GM10266 (cell line): ENCODE results near the gene TMCO4.

Experiments
- DNase-seq: peaks from one replicate; pipeline ENCODE4 v3.0.0; 2012; ENCODE audit errors: extremely low spot score
- CTCF ChIP-seq: IDR thresholded peaks from 2 replicates; pipeline ENCODE4 v1.5.1; 2012; ENCODE audit warnings: mild to moderate bottlenecking, low read depth; ENCODE audit not compliant: control insufficient read depth, insufficient read depth; ENCODE audit errors: missing control alignments

TMCO4 gene

GRCh38 chr1:19774180-19774785 is 25.4 kb downstream of the TMCO4 start:
- DNase-seq: no peak
- no peak for TF ChIP-seq CTCF

GRCh38 chr1:19773485-19773884 is 26.2 kb downstream of the TMCO4 start:
- DNase-seq: no peak
- no peak for TF ChIP-seq CTCF

- no peak for TF ChIP-seq CTCF
- no peak for DNase-seq
Observed at GRCh38 chr1:19772053-19772452, 27.7 kb downstream of the TMCO4 start.

GRCh38 chr1:19771350-19771749 is 28.4 kb downstream of the TMCO4 start:
- TF ChIP-seq CTCF: no peak
- no peak for DNase-seq

GRCh38 chr1:19770436-19771190 is 29.1 kb downstream of the TMCO4 start:
- DNase-seq: no peak
- no peak for TF ChIP-seq CTCF

GRCh38 chr1:19769211-19769932 is 30.3 kb downstream of the TMCO4 start:
- no peak for DNase-seq
- TF ChIP-seq CTCF: no peak

GRCh38 chr1:19768353-19769210 is 31.1 kb downstream of the TMCO4 start:
- no peak for TF ChIP-seq CTCF
- no peak for DNase-seq
